Endothelial cell of umbilical vein (primary cell): ENCODE results near the gene ZMAT3. TPM values are rescaled to one million over a fixed set of nuclear protein-coding genes. Genes with fewer than 3 reads are reported as not detected.

Experiments
- BruUV-seq: library from RNA; stranded (reverse); fragments of 400-500 nt; replicated peaks from 2 replicates; lab custom pipeline; 2021; lab: Mats Ljungman, UMichigan
- CTCF ChIA-PET: fragments of 300-600, 350-600 bp; sonication (Branson Sonifier 250); formaldehyde crosslinking; loops from one replicate; lab custom pipeline; 2021; ENCODE audit warnings: antibody characterized with exemption, inconsistent platforms; lab: Charles Lee
- POLR2A ChIA-PET: fragments of 300-600, 350-600 bp; sonication (Branson Sonifier 250); formaldehyde crosslinking; loops from one replicate; lab custom pipeline; 2021; ENCODE audit warnings: antibody characterized with exemption, inconsistent platforms; lab: Charles Lee
- DNase-seq: peaks from one replicate; pipeline ENCODE4 v3.0.0-alpha.2; 2011; ENCODE audit warnings: low read depth, low spot score
- FAIRE-seq: peaks from 2 replicates; lab custom pipeline; 2011; peaks lifted over from hg19 to GRCh38; lab: Jason Lieb, UNC
- H2AFZ ChIP-seq: 2 replicates; pipeline ENCODE4 v1.6.0; 2012; ENCODE audit warnings: low read depth, low read length, control low read depth, inconsistent platforms
- H3K27ac ChIP-seq: 2 replicates; pipeline ENCODE4 v1.5.1; 2011; ENCODE audit warnings: low read depth, mild to moderate bottlenecking, control low read depth, low read length, moderate library complexity; ENCODE audit not compliant: insufficient read depth
- H3K27me3 ChIP-seq, 2 experiments: 2 replicates each; pipeline versions ENCODE4 v1.6.0 to v1.6.1; 2011; ENCODE audit warnings: low read length in 2 of 2, mixed read lengths in 1 of 2; ENCODE audit not compliant: control insufficient read depth in 2 of 2, insufficient read depth in 2 of 2
- H3K36me3 ChIP-seq, 2 experiments: 2 replicates in 1 of 2; 3 replicates in 1 of 2; pipeline ENCODE4 v1.5.1; 2011; ENCODE audit warnings: low read length in 2 of 2, mild to moderate bottlenecking in 1 of 2, moderate library complexity in 1 of 2; ENCODE audit not compliant: control insufficient read depth in 2 of 2, insufficient read depth in 2 of 2; ENCODE audit errors: extremely low read depth in 1 of 2
- H3K4me1 ChIP-seq: 3 replicates; pipeline ENCODE4 v1.5.1; 2011; ENCODE audit warnings: mild to moderate bottlenecking, low read length; ENCODE audit not compliant: control insufficient read depth, insufficient read depth; ENCODE audit errors: extremely low read depth
- H3K4me2 ChIP-seq: 2 replicates; pipeline ENCODE4 v1.6.1; 2011; ENCODE audit warnings: low read length, control low read depth, mixed read lengths; ENCODE audit not compliant: insufficient read depth
- H3K4me3 ChIP-seq, 3 experiments: fragments of 200-600 bp in 1 of 3; sonication (generic), shearing (Covaris generic) in 1 of 3; replicated peaks in 1 of 3; 2 replicates each; pipeline ENCODE4 v1.5.1; 2011 to 2016; ENCODE audit warnings: control low read depth in 3 of 3, low read length in 3 of 3, mild to moderate bottlenecking in 2 of 3, inconsistent platforms in 1 of 3, low read depth in 1 of 3, moderate library complexity in 1 of 3; ENCODE audit not compliant: insufficient read depth in 1 of 3
- H3K79me2 ChIP-seq: 2 replicates; pipeline ENCODE4 v1.6.0; 2012; ENCODE audit warnings: low read length, inconsistent platforms; ENCODE audit not compliant: control insufficient read depth, insufficient read depth
- H3K9ac ChIP-seq: replicated peaks from 2 replicates; pipeline ENCODE3; 2011; ENCODE audit warnings: low read length, control low read depth; ENCODE audit not compliant: insufficient read depth; ENCODE audit errors: extremely low read depth
- H3K9me1 ChIP-seq: replicated peaks from 3 replicates; pipeline ENCODE4 v1.6.0; 2011; ENCODE audit warnings: mild to moderate bottlenecking, low read length; ENCODE audit not compliant: control insufficient read depth, insufficient read depth; ENCODE audit errors: extremely low read depth
- H3K9me3 ChIP-seq: replicated peaks from 2 replicates; pipeline ENCODE4 v1.5.1; 2012; ENCODE audit warnings: low read length, inconsistent platforms; ENCODE audit not compliant: control insufficient read depth, insufficient read depth
- H4K20me1 ChIP-seq: replicated peaks from 2 replicates; pipeline ENCODE3; 2011; ENCODE audit warnings: mild to moderate bottlenecking, low read length; ENCODE audit not compliant: control insufficient read depth, insufficient read depth; ENCODE audit errors: extremely low read depth
- JUN ChIP-seq: IDR thresholded peaks from 2 replicates; pipeline ENCODE4 v1.6.1; 2011; ENCODE audit warnings: borderline replicate concordance, low read depth; ENCODE audit not compliant: insufficient read length, insufficient read depth
- MYC ChIP-seq: IDR thresholded peaks from one replicate; pipeline ENCODE4 v1.6.1; 2011; ENCODE audit warnings: mild to moderate bottlenecking, low read depth, low read length
- POLR2A ChIP-seq: IDR thresholded peaks from 2 replicates; pipeline ENCODE4 v1.6.1; 2012; ENCODE audit warnings: low read depth, mild to moderate bottlenecking, control low read depth, low read length
- dilution Hi-C: fragments of 300-500 bp; cut with MboI; formaldehyde crosslinking; loops from one replicate; pipeline ENCODE4 v1.15.0; 2019; ENCODE audit warnings: low sequenced_read_pairs; ENCODE audit not compliant: extremely low pct_ligation_motif_present
- intact Hi-C: fragments of 100-400 bp; cut with micrococcal nuclease; formaldehyde crosslinking; loops from one replicate; pipeline ENCODE4 v1.10.0; 2022
- polyA plus RNA-seq, 4 experiments: library from polyadenylated mRNA; depleted of rRNA in 3 of 4; stranded (reverse) in 3 of 4; unstranded in 1 of 4; fragments of >200 nt; gene quantifications; 2 replicates each; pipeline versions ENCODE4 v1.2.1 to v1.2.3, GENCODE V29; 2011 to 2012; ENCODE audit warnings: missing spikeins in 1 of 4
- total RNA-seq: library from RNA; stranded (reverse); gene quantifications from 2 replicates; pipeline ENCODE4 v1.2.3, GENCODE V29; 2021
- TF ChIP-seq, protein P1 (sequence below), 2 donors: IDR thresholded peaks; 1 replicate in 1 of 2; 2 replicates in 1 of 2; pipeline ENCODE4 v1.5.1; 2011; ENCODE audit warnings: low read length in 2 of 2, mild to moderate bottlenecking in 2 of 2, moderate library complexity in 2 of 2, control low read depth in 1 of 2, inconsistent platforms in 1 of 2, low read depth in 1 of 2; ENCODE audit not compliant: insufficient read depth in 1 of 2; ENCODE audit errors: extremely low read depth in 1 of 2

Gene ZMAT3
- total and polyA plus RNA-seq, 2 donors (not counting 3 experiments of a cell fraction or from before 2014, with no cell fraction given): 13.2 to 33.1 TPM

DNA sequence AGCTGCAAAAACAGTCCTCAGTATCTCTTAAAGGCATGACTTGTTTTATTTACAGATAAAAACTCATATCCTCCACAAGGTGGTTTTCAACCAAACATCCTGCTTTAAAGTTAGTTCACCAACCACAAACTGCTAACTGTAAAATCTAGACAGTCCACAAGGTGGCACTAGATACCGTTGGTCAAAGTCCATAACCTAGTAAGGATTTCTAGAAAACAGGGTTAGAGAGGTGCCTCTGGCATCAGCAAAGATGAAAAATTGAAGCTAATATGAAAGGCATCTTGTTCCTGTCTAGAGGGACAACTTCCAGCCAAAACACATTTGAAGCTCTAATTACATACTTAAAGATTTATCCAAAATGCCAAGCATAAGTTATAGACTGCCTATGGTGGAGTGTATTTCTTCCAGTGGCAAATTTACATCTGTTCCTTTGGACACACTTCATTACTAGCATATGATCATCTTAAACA, 56.0 kb downstream of the ZMAT3 start:
- Histone ChIP-seq H3K27ac (no peak overlapping the region), H3K36me3 (peaks cover 0 to 2% of the 10 kb centered on the region in 2 experiments), H3K4me1 (peaks cover 6% of the 10 kb centered on the region), H3K9ac (no peak overlapping the region), H4K20me1 (no peaks in the 10 kb centered on the region), H3K4me3 (no peak overlapping the region), H3K9me3 (no peaks in the 10 kb centered on the region), H3K9me1 (no peaks in the 10 kb centered on the region), H3K79me2 (no peaks in the 10 kb centered on the region), H3K4me2 (no peak overlapping the region), H3K27me3 (no peaks in the 10 kb centered on the region), H2AFZ (no peak overlapping the region)
- ChIA-PET CTCF (interaction anchor here (0.5 to 1.8 kb wide), 27 partner anchors 9 to 579 kb away, joined by 3 to 60 read pairs (median 4); partner anchors contain the start of genes PIK3CA and ZMAT3), POLR2A (no interaction called here)
- intact Hi-C loops (loop anchor here (1.0 to 2.0 kb wide), 6 partner anchors 54 to 543 kb away; no protein-coding TSS in a partner anchor), dilution Hi-C loops (no loop called here)
- DNase-seq: peak; percentile 86
- peak; percentile 85 for FAIRE-seq
- TF ChIP-seq, protein P1, sequence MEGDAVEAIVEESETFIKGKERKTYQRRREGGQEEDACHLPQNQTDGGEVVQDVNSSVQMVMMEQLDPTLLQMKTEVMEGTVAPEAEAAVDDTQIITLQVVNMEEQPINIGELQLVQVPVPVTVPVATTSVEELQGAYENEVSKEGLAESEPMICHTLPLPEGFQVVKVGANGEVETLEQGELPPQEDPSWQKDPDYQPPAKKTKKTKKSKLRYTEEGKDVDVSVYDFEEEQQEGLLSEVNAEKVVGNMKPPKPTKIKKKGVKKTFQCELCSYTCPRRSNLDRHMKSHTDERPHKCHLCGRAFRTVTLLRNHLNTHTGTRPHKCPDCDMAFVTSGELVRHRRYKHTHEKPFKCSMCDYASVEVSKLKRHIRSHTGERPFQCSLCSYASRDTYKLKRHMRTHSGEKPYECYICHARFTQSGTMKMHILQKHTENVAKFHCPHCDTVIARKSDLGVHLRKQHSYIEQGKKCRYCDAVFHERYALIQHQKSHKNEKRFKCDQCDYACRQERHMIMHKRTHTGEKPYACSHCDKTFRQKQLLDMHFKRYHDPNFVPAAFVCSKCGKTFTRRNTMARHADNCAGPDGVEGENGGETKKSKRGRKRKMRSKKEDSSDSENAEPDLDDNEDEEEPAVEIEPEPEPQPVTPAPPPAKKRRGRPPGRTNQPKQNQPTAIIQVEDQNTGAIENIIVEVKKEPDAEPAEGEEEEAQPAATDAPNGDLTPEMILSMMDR (IDR thresholded peaks at IDR 0.05; ENCODE audit: extremely low read depth in 1 of 2, insufficient read depth in 1 of 2, low read depth in 1 of 2, low read length in 2 of 2): peak; percentile 59 to 62
- TF ChIP-seq POLR2A: no peak
- BruUV-seq: no TSS peak

DNA sequence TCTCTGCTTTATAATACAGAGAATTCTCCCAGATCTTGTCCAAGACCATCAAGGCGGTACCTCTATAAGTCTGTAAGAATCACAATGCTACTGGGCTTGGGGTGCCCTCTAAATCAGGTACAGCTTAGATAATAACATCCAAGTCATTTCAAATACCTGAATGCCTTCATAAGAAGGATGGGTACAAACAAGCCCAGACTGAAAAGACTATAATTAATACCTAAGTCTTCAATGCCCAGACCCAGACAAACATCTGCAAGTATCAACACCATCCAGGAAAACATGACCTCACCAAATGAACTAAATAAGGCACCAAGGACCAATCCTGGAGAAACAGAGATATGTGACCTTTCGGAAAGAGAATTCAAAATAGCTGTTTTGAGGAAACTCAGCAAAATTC, 65.9 kb downstream of the ZMAT3 start:
- intact Hi-C loops: no loop called here

More for the DNA sequence above, 65.9 kb downstream of the ZMAT3 start:
- TF ChIP-seq, protein P1 (IDR thresholded peaks at IDR 0.05; ENCODE audit: extremely low read depth in 1 of 2, insufficient read depth in 1 of 2, low read depth in 1 of 2, low read length in 2 of 2): no peak
- no peak for TF ChIP-seq MYC
- no peak for TF ChIP-seq JUN
- Histone ChIP-seq H3K4me3 (no peak overlapping the region), H2AFZ (no peak overlapping the region), H3K4me1 (no peaks in the 10 kb centered on the region), H4K20me1 (no peaks in the 10 kb centered on the region), H3K36me3 (peaks cover 0 to 2% of the 10 kb centered on the region in 2 experiments), H3K9ac (no peak overlapping the region), H3K4me2 (no peak overlapping the region), H3K9me3 (no peaks in the 10 kb centered on the region), H3K27me3 (no peaks in the 10 kb centered on the region), H3K9me1 (no peaks in the 10 kb centered on the region), H3K79me2 (no peaks in the 10 kb centered on the region), H3K27ac (no peak overlapping the region)
- CTCF ChIA-PET: no interaction called here
- DNase-seq: no peak
- BruUV-seq: no TSS peak
- POLR2A ChIA-PET: no interaction called here
- FAIRE-seq: no peak
- dilution Hi-C loops: no loop called here
